H1 (cell line): ENCODE measurements around the gene ZNF346. TPM values are rescaled to one million over a fixed set of nuclear protein-coding genes. Genes with fewer than 3 reads are reported as not detected.

Source experiments
- CBX5 ChIP-seq: fragments of 300-800, 300-1000 bp; sonication (generic); IDR thresholded peaks from 2 replicates; pipeline ENCODE4 v1.7.1; 2016; ENCODE audit warnings: antibody characterized with exemption, low read length, low read depth
- HDAC2 ChIP-seq, 2 experiments: fragments of 300-600 bp in 1 of 2; sonication (generic) in 1 of 2; IDR thresholded peaks; 2 replicates each; pipeline ENCODE4 v1.6.1; 2011 to 2012; ENCODE audit warnings: low read depth in 2 of 2, low read length in 2 of 2, mild to moderate bottlenecking in 2 of 2, moderate library complexity in 2 of 2, borderline replicate concordance in 1 of 2, inconsistent platforms in 1 of 2
- JUN ChIP-seq: IDR thresholded peaks from 2 replicates; pipeline ENCODE4 v1.6.1; 2011; ENCODE audit warnings: low read depth, mild to moderate bottlenecking, improper control_type of control experiment, low read length
- MAFK ChIP-seq: IDR thresholded peaks from 2 replicates; pipeline ENCODE4 v1.6.1; 2012; ENCODE audit warnings: low read depth, mild to moderate bottlenecking, improper control_type of control experiment, low read length
- RBBP5 ChIP-seq: IDR thresholded peaks from 2 replicates; pipeline ENCODE4 v1.7.1; 2012; ENCODE audit warnings: low read depth, mild to moderate bottlenecking, inconsistent platforms, low read length, moderate library complexity, borderline replicate concordance
- SIN3A ChIP-seq, 2 experiments: IDR thresholded peaks in 1 of 2; conservative IDR thresholded peaks in 1 of 2; 2 replicates each; pipeline ENCODE4 v1.6.1; 2011 to 2012; ENCODE audit warnings: low read length in 2 of 2, improper control_type of control experiment in 1 of 2, low read depth in 1 of 2, mild to moderate bottlenecking in 1 of 2
- TCF12 ChIP-seq: IDR thresholded peaks from 2 replicates; pipeline ENCODE4 v1.6.1; 2011; ENCODE audit warnings: low read depth, mild to moderate bottlenecking, low read length
- ZNF274 ChIP-seq: IDR thresholded peaks from 2 replicates; pipeline ENCODE4 v1.7.0; 2012; ENCODE audit warnings: low read length, borderline replicate concordance; ENCODE audit errors: extremely low read depth
- polyA plus RNA-seq, 7 experiments: library from polyadenylated mRNA; depleted of rRNA in 3 of 7; stranded (reverse) in 5 of 7; unstranded in 2 of 7; fragments of >200 nt in 5 of 7; fragments of 200-250 nt in 2 of 7; gene quantifications; 1 replicate in 5 of 7; 2 replicates in 1 of 7; 4 replicates in 1 of 7; pipeline versions ENCODE4 v1.2.1 to v1.2.3, GENCODE V29; 2011 to 2013; ENCODE audit warnings: missing spikeins in 2 of 7, mixed read lengths in 2 of 7
- total RNA-seq: library from RNA; stranded (reverse); fragmentation: NEBNext Ultra II Directional; extraction: Animal tissue kit (Norgen Biotek cat#: 25700); gene quantifications from 2 replicates; pipeline ENCODE4 v1.2.1, GENCODE V29; 2021
- TF ChIP-seq, protein P1 (sequence below): fragments of 300-600 bp; sonication (generic); IDR thresholded peaks from 2 replicates; pipeline ENCODE4 v1.7.1; 2012; ENCODE audit warnings: low read length, moderate library complexity, mild to moderate bottlenecking, inconsistent platforms; ENCODE audit not compliant: insufficient replicate concordance
- TF ChIP-seq, protein P2 (sequence below): IDR thresholded peaks from 2 replicates; pipeline ENCODE4 v1.6.1; 2012; ENCODE audit warnings: inconsistent platforms

The ZNF346 gene
- total and polyA plus RNA-seq, 2 of the 8 experiments (the other 6 are each of a cell fraction or from before 2014, with no cell fraction given), result 19.9 to 20.8 TPM

DNA sequence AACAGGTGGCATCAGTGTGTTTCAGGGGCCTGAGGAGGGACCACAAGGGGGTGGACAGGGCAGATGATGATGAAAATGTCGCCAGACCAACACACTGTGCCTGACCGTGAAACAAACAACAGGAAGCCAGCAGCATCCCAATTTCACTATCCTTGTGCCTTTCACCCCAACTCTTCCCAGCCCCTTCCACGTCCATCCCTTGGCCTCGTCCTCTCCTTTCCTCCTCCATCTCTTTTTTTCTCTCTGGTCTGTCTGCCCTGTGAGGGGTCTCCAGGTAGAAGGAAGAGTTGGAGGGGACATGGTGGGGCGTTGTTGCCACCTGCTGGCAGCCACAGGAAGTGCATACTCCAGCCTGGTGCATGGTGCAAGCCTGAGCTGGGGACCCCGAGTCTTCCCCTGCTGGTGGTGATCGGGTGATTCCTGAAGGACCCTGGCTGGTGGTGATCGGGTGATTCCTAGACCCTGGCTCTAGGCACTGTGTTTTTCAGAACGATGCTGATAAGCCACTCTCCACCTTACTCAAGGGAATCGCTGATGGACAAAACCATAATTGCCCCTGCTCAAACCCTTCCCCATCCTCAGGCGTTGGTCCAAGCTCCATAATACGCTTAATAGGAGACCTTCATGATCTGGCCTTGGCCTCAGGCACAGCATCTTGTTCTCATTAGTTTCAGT is 89.4 kb downstream of the ZNF346 start (continued):
- TF ChIP-seq, protein P1, sequence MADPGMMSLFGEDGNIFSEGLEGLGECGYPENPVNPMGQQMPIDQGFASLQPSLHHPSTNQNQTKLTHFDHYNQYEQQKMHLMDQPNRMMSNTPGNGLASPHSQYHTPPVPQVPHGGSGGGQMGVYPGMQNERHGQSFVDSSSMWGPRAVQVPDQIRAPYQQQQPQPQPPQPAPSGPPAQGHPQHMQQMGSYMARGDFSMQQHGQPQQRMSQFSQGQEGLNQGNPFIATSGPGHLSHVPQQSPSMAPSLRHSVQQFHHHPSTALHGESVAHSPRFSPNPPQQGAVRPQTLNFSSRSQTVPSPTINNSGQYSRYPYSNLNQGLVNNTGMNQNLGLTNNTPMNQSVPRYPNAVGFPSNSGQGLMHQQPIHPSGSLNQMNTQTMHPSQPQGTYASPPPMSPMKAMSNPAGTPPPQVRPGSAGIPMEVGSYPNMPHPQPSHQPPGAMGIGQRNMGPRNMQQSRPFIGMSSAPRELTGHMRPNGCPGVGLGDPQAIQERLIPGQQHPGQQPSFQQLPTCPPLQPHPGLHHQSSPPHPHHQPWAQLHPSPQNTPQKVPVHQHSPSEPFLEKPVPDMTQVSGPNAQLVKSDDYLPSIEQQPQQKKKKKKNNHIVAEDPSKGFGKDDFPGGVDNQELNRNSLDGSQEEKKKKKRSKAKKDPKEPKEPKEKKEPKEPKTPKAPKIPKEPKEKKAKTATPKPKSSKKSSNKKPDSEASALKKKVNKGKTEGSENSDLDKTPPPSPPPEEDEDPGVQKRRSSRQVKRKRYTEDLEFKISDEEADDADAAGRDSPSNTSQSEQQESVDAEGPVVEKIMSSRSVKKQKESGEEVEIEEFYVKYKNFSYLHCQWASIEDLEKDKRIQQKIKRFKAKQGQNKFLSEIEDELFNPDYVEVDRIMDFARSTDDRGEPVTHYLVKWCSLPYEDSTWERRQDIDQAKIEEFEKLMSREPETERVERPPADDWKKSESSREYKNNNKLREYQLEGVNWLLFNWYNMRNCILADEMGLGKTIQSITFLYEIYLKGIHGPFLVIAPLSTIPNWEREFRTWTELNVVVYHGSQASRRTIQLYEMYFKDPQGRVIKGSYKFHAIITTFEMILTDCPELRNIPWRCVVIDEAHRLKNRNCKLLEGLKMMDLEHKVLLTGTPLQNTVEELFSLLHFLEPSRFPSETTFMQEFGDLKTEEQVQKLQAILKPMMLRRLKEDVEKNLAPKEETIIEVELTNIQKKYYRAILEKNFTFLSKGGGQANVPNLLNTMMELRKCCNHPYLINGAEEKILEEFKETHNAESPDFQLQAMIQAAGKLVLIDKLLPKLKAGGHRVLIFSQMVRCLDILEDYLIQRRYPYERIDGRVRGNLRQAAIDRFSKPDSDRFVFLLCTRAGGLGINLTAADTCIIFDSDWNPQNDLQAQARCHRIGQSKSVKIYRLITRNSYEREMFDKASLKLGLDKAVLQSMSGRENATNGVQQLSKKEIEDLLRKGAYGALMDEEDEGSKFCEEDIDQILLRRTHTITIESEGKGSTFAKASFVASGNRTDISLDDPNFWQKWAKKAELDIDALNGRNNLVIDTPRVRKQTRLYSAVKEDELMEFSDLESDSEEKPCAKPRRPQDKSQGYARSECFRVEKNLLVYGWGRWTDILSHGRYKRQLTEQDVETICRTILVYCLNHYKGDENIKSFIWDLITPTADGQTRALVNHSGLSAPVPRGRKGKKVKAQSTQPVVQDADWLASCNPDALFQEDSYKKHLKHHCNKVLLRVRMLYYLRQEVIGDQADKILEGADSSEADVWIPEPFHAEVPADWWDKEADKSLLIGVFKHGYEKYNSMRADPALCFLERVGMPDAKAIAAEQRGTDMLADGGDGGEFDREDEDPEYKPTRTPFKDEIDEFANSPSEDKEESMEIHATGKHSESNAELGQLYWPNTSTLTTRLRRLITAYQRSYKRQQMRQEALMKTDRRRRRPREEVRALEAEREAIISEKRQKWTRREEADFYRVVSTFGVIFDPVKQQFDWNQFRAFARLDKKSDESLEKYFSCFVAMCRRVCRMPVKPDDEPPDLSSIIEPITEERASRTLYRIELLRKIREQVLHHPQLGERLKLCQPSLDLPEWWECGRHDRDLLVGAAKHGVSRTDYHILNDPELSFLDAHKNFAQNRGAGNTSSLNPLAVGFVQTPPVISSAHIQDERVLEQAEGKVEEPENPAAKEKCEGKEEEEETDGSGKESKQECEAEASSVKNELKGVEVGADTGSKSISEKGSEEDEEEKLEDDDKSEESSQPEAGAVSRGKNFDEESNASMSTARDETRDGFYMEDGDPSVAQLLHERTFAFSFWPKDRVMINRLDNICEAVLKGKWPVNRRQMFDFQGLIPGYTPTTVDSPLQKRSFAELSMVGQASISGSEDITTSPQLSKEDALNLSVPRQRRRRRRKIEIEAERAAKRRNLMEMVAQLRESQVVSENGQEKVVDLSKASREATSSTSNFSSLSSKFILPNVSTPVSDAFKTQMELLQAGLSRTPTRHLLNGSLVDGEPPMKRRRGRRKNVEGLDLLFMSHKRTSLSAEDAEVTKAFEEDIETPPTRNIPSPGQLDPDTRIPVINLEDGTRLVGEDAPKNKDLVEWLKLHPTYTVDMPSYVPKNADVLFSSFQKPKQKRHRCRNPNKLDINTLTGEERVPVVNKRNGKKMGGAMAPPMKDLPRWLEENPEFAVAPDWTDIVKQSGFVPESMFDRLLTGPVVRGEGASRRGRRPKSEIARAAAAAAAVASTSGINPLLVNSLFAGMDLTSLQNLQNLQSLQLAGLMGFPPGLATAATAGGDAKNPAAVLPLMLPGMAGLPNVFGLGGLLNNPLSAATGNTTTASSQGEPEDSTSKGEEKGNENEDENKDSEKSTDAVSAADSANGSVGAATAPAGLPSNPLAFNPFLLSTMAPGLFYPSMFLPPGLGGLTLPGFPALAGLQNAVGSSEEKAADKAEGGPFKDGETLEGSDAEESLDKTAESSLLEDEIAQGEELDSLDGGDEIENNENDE, result no peak
- TF ChIP-seq ZNF274 (no peak), MAFK (no peak), SIN3A (conservative IDR thresholded peaks at IDR 0.05 in 1 of 2, IDR thresholded peaks at IDR 0.05 in 1 of 2; ENCODE audit: low read depth in 1 of 2, low read length in 2 of 2) (no peak), TCF12 (no peak), JUN (no peak), RBBP5 (no peak), HDAC2 (IDR thresholded peaks at IDR 0.05; ENCODE audit: borderline replicate concordance in 1 of 2, low read depth in 2 of 2, low read length in 2 of 2) (no peak), CBX5 (no peak)
- TF ChIP-seq, protein P2, sequence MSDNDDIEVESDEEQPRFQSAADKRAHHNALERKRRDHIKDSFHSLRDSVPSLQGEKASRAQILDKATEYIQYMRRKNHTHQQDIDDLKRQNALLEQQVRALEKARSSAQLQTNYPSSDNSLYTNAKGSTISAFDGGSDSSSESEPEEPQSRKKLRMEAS, result peak; percentile 43; the same call in 1 of the 2 replicates
